Breast epithelium (tissue), 4 donors: ENCODE measurements around the gene STAG1. TPM values are rescaled to one million over a fixed set of nuclear protein-coding genes. Genes with fewer than 3 reads are reported as not detected.
"Not testable (repeated sequence)": the region's sequence is repeated elsewhere in the genome, so short reads cannot be mapped to it uniquely, and the experiment has no call there.

Source experiments
- DNase-seq, 2 donors: peaks; one replicate each; pipeline ENCODE4 v3.0.0-alpha.2; 2019; ENCODE audit warnings: low spot score in 2 of 2
- H3K27ac ChIP-seq, 2 donors: fragments of 200-600 bp; sonication (generic) in 1 of 2; one replicate each; pipeline ENCODE4 v1.5.1; 2016 to 2019; ENCODE audit warnings: mild to moderate bottlenecking in 1 of 2
- H3K27me3 ChIP-seq, 2 donors: fragments of 200-600 bp; sonication (generic) in 1 of 2; one replicate each; pipeline versions ENCODE4 v1.5.1 to v1.6.0; 2017 to 2019; ENCODE audit warnings: control low read depth in 1 of 2, mild to moderate bottlenecking in 1 of 2
- H3K36me3 ChIP-seq: fragments of 200-600 bp; one replicate; pipeline ENCODE4 v1.5.1; 2019
- H3K4me1 ChIP-seq, 2 donors: fragments of 200-600 bp; sonication (generic); one replicate each; pipeline ENCODE4 v1.5.1; 2016 to 2019; ENCODE audit warnings: control low read depth in 1 of 2
- H3K4me3 ChIP-seq, 3 donors: fragments of 200-600 bp; sonication (generic); 1 replicate in 2 of 3; 2 replicates in 1 of 3; pipeline ENCODE4 v1.5.1; 2016 to 2019; ENCODE audit warnings: mild to moderate bottlenecking in 3 of 3, moderate library complexity in 2 of 3
- H3K9me3 ChIP-seq, 2 donors: fragments of 200-600 bp; sonication (generic) in 1 of 2; one replicate each; pipeline ENCODE4 v1.5.1; 2016 to 2019; ENCODE audit warnings: control low read depth in 1 of 2
- POLR2A ChIP-seq: fragments of 450-650 bp; IDR thresholded peaks from one replicate; pipeline ENCODE4 v1.6.1; 2016; ENCODE audit warnings: antibody characterized with exemption, mild to moderate bottlenecking, moderate library complexity
- POLR2AphosphoS5 ChIP-seq, 3 donors: sonication (generic); formaldehyde crosslinking; IDR thresholded peaks; one replicate each; pipeline ENCODE4 v1.6.1; 2017; ENCODE audit warnings: antibody characterized with exemption in 3 of 3
- intact Hi-C: fragments of 100-400 bp; cut with DNase I; formaldehyde crosslinking; loops from one replicate; pipeline ENCODE4 v1.15.1; 2023; ENCODE audit warnings: low total_unique reads
- total RNA-seq, 3 donors: library from RNA; depleted of rRNA; stranded (reverse); fragments of >200 nt; gene quantifications; one replicate each; pipeline ENCODE4 v1.1.0, GENCODE V29; 2016
- TF ChIP-seq, protein P1 (sequence below), 3 donors: fragments of 450-650 bp; IDR thresholded peaks; one replicate each; pipeline ENCODE4 v1.5.1; 2016 to 2017; ENCODE audit warnings: antibody characterized with exemption in 3 of 3, mild to moderate bottlenecking in 3 of 3, moderate library complexity in 3 of 3

The STAG1 gene
- total RNA-seq, 3 donors from 2014 or later = 54.4 to 83.7 (median 73.7) TPM

DNA sequence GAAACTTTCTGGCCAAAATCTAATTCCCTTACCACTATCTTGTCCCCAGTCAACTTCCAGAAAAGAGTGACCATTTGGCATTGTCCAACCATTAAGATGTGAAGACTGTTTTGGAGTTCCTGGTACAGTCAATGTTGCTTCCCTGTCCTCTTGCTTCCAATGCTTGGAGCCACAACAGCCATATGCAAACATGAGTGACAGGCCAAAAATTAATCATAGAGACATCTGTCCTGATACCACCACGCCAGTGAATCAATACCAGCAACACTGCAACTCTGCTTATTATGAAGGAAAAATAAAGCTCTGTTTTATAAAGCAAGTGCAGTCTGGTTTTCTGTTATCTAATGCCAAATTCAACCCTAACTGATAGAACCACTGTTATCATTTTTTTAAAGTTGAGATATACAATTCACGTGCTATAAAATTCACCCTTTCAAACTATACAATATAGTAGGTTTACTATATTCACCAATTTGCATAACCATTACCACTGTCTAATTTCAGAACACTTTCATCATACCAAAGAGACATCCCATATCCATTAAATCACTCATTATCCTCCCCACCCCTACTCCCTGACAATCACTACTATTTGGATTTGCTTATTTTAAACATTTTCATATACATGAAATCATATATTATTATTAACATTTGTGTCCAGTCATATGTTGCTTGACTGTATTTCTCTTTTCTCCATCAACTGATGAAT lies 76.9 kb downstream of the STAG1 start:
- H3K36me3 ChIP-seq = no peaks in the 10 kb centered on the region
- no peak overlapping the region for H3K27ac ChIP-seq
- no peak for DNase-seq
- intact Hi-C loops = no loop called here
- H3K4me3 ChIP-seq = no peak overlapping the region
- H3K27me3 ChIP-seq = no peaks in the 10 kb centered on the region
- TF ChIP-seq POLR2A (no peak), POLR2AphosphoS5 (IDR thresholded peaks at IDR 0.05) (no peak)
- TF ChIP-seq, protein P1, sequence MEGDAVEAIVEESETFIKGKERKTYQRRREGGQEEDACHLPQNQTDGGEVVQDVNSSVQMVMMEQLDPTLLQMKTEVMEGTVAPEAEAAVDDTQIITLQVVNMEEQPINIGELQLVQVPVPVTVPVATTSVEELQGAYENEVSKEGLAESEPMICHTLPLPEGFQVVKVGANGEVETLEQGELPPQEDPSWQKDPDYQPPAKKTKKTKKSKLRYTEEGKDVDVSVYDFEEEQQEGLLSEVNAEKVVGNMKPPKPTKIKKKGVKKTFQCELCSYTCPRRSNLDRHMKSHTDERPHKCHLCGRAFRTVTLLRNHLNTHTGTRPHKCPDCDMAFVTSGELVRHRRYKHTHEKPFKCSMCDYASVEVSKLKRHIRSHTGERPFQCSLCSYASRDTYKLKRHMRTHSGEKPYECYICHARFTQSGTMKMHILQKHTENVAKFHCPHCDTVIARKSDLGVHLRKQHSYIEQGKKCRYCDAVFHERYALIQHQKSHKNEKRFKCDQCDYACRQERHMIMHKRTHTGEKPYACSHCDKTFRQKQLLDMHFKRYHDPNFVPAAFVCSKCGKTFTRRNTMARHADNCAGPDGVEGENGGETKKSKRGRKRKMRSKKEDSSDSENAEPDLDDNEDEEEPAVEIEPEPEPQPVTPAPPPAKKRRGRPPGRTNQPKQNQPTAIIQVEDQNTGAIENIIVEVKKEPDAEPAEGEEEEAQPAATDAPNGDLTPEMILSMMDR (IDR thresholded peaks at IDR 0.05) = no peak
- H3K9me3 ChIP-seq = no peaks in the 10 kb centered on the region
- H3K4me1 ChIP-seq = no peaks in the 10 kb centered on the region

DNA sequence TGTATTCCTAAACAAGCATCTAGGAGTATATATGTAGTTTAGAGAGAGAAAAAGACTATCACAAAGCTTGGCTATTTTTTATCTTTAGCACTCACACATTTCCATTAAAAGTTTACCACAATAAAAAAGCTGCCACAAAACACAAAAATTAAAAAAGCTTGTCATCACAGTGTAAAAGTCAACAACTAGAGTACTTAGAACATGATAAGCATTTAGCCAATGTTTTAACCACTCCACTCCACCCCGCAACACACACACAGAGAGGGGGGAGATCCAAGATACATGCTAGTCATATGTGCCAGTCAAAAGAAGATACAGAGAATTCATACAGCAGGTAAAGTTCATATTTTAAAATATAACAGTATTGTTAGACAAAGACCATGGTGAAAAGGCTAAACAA lies 79.7 kb downstream of the STAG1 start:
- intact Hi-C loops = no loop called here
- Histone ChIP-seq H3K36me3 (no peaks in the 10 kb centered on the region), H3K4me1 (no peaks in the 10 kb centered on the region), H3K9me3 (no peaks in the 10 kb centered on the region), H3K27ac (no peak overlapping the region), H3K27me3 (no peaks in the 10 kb centered on the region), H3K4me3 (no peak overlapping the region)
- DNase-seq = no peak
- TF ChIP-seq POLR2AphosphoS5 (IDR thresholded peaks at IDR 0.05) (no peak), POLR2A (no peak)
- TF ChIP-seq, protein P1 (IDR thresholded peaks at IDR 0.05) = no peak

DNA sequence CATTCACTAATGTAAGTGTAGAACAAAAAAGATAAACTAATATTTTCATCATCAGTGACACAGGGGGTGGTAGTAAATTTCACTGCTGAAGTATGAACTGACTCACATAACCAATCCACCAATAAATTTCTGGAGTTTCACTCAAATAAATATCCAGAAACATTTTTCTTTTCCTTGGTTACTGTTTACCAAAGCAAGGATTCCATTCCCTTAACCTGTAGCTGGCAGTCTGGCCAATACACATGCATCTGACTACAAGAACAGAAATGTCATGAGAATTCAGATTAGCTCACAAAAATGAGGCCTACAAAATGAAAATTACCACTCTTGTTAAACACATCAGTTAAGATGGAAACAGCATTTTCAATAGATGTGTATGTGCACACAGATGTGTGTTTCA lies 80.3 kb downstream of the STAG1 start:
- TF ChIP-seq POLR2AphosphoS5 (IDR thresholded peaks at IDR 0.05) (no peak), POLR2A (no peak)
- TF ChIP-seq, protein P1 (IDR thresholded peaks at IDR 0.05) = no peak
- no peaks in the 10 kb centered on the region for H3K36me3 ChIP-seq
- no peak overlapping the region for H3K4me3 ChIP-seq
- H3K9me3 ChIP-seq = no peaks in the 10 kb centered on the region
- no peak overlapping the region for H3K27ac ChIP-seq
- no peak for DNase-seq
- intact Hi-C loops = no loop called here
- no peaks in the 10 kb centered on the region for H3K27me3 ChIP-seq
- H3K4me1 ChIP-seq = no peaks in the 10 kb centered on the region

DNA sequence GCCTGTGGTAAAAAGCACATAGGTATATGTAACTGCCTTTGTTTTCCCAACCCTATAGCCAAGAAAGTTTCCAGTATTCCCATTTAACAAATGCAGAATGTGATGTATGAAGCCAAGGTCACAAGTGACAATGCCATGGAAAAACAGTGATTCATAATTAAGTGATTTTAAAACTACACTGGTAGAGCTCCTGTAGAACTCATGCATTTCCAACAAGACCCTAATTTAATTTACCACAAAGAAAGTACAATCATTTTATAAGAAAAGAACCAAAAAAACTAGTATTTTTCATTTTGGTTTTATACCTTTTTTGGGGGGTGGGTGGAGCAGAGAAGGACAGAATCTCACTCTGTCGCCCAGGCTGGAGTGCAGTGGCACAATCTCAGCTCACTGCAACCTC lies 82.0 kb downstream of the STAG1 start:
- Histone ChIP-seq H3K4me1 (no peaks in the 10 kb centered on the region), H3K4me3 (no peak overlapping the region), H3K9me3 (no peaks in the 10 kb centered on the region), H3K36me3 (no peaks in the 10 kb centered on the region), H3K27me3 (no peaks in the 10 kb centered on the region), H3K27ac (no peak overlapping the region)
- intact Hi-C loops = no loop called here
- TF ChIP-seq, protein P1 (IDR thresholded peaks at IDR 0.05) = no peak
- TF ChIP-seq POLR2A = no peak
- no peak for TF ChIP-seq POLR2AphosphoS5 (IDR thresholded peaks at IDR 0.05)
- DNase-seq = no peak

DNA sequence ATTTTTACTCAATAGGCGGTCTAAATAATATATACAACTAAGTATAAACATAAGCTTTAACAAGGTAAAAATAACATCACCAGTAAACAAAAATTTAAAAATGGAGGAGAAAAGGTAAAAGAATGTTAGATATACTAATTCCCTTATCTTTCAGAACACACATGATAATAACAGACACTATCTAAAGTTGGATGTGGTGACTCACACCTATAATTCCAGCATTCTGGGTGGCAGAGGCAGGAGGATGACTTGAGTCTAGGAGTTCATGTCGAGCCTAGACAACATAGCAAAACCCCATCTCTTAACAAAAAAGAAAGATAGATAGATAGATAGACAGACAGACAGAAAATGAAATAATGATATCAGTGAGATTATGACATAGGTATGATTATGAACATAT lies 85.1 kb downstream of the STAG1 start:
- no peaks in the 10 kb centered on the region for H3K9me3 ChIP-seq
- intact Hi-C loops = no loop called here
- H3K36me3 ChIP-seq = no peaks in the 10 kb centered on the region
- H3K4me3 ChIP-seq = no peak overlapping the region
- TF ChIP-seq POLR2AphosphoS5 (IDR thresholded peaks at IDR 0.05) (no peak), POLR2A (no peak)
- TF ChIP-seq, protein P1 (IDR thresholded peaks at IDR 0.05) = no peak
- H3K4me1 ChIP-seq = no peaks in the 10 kb centered on the region
- no peak overlapping the region for H3K27ac ChIP-seq
- no peaks in the 10 kb centered on the region for H3K27me3 ChIP-seq
- no peak for DNase-seq

DNA sequence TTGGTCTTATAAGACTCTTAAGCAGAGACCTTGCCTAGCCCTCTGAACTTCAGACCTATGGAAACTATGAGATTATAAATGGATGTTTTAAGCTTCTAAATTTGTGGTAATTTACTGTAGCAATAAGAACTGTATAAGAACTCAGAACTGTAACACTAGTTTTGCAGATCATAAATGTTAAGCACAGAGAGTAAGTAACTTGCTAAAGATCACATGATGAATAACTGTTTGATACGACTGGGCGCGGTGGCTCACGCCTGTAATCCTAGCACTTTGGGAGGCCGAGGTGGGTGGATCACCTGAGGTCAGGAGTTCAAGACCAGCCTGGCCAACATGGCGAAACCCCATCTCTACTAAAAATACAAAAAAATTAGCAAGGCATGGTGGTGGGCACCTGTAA lies 85.9 kb downstream of the STAG1 start:
- H3K4me1 ChIP-seq, DNase-seq, H3K27ac ChIP-seq, H3K4me3 ChIP-seq, H3K36me3 ChIP-seq, H3K27me3 ChIP-seq, intact Hi-C loops, H3K9me3 ChIP-seq: not testable (repeated sequence)
